A549 treated with DMSO at 1 μM for 4 hours (cell line): Measurements from ENCODE around the gene ANOS1. TPM values are rescaled to one million over a fixed set of nuclear protein-coding genes. Genes with fewer than 3 reads are reported as not detected.

Experiments
- total RNA-seq: library from RNA; stranded (reverse); fragments of 200-300 nt; extraction: Qiagen RNA extraction; gene quantifications from 5 replicates; pipeline ENCODE4 v1.2.3, GENCODE V29; 2022; ENCODE audit warnings: low read depth

Gene ANOS1, protein sequence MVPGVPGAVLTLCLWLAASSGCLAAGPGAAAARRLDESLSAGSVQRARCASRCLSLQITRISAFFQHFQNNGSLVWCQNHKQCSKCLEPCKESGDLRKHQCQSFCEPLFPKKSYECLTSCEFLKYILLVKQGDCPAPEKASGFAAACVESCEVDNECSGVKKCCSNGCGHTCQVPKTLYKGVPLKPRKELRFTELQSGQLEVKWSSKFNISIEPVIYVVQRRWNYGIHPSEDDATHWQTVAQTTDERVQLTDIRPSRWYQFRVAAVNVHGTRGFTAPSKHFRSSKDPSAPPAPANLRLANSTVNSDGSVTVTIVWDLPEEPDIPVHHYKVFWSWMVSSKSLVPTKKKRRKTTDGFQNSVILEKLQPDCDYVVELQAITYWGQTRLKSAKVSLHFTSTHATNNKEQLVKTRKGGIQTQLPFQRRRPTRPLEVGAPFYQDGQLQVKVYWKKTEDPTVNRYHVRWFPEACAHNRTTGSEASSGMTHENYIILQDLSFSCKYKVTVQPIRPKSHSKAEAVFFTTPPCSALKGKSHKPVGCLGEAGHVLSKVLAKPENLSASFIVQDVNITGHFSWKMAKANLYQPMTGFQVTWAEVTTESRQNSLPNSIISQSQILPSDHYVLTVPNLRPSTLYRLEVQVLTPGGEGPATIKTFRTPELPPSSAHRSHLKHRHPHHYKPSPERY
- 0.03 to 0.09 TPM (median 0.05 TPM) in 3 of 5 replicates, not detected in the others for total RNA-seq

GRCh38 chrX:8731559-8732395, at the start of gene ANOS1:
ANOS1 (minus strand) TSS chrX:8732137; CDS start chrX:8732036, 101 bp downstream.

Other genes with a start within 250 kb of the ANOS1 start
- not detected in 5 replicates for gene FAM9A, start 69.2 kb upstream of the ANOS1 start, total RNA-seq